Measurements from ENCODE around the gene SYT7. TPM values are rescaled to one million over a fixed set of nuclear protein-coding genes. Genes with fewer than 3 reads are reported as not detected.

The SYT7 gene
- total and polyA plus RNA-seq, 12 donors: 11.5 to 26.1 (median 18.7) TPM

GRCh38 chr11:61476371-61476770 is 104.5 kb downstream of the SYT7 start:
- Histone ChIP-seq H3K27ac (peak overlapping the region in 1 of 10 donors; percentile 28), H3K4me3 (no peak overlapping the region), H3K9me3 (peaks cover 0 to 9% (median 0%) of the 10 kb centered on the region in 11 donors), H3K36me3 (peaks cover 0 to 15% (median 0%) of the 10 kb centered on the region in 9 donors), H3K27me3 (no peaks in the 10 kb centered on the region), H3K4me1 (peaks cover 3 to 46% (median 22%) of the 10 kb centered on the region in 9 donors)
- DNase-seq (no peak), ATAC-seq (no peak)
- intact Hi-C loops (cut with DNase I): loop anchor here (2.0 to 10.0 kb wide), 11 partner anchors 36 to 256 kb away; partner anchors contain the start of gene SYT7 (in 1 of the 10)
- 89 to 90% methylated on average over 3 of the region's 3 CpGs for WGBS, 2 donors
- TF ChIP-seq CTCF (IDR thresholded peaks at IDR 0.05): no peak

GRCh38 chr11:61475433-61475832 is 105.4 kb downstream of the SYT7 start:
- Histone ChIP-seq H3K27me3 (no peaks in the 10 kb centered on the region), H3K36me3 (peaks cover 0 to 22% (median 0%) of the 10 kb centered on the region in 9 donors), H3K4me1 (peaks cover 3 to 37% (median 19%) of the 10 kb centered on the region in 9 donors), H3K4me3 (no peak overlapping the region), H3K27ac (no peak overlapping the region), H3K9me3 (peaks cover 0 to 9% (median 0%) of the 10 kb centered on the region in 11 donors)
- intact Hi-C loops (cut with DNase I): loop anchor here in 9 of 10 donors (5.0 to 10.0 kb wide), 8 partner anchors 37 to 257 kb away; partner anchors contain the start of gene SYT7 (in 1 of the 9)
- WGBS, 2 donors: 92 to 94% methylated on average over 1 of the region's 1 CpG
- ATAC-seq (no peak), DNase-seq (no peak)
- no peak for TF ChIP-seq CTCF (IDR thresholded peaks at IDR 0.05)

GRCh38 chr11:61474013-61474643 is 106.7 kb downstream of the SYT7 start:
- H3K4me3 ChIP-seq: no peak overlapping the region
- no peak for TF ChIP-seq CTCF (IDR thresholded peaks at IDR 0.05)
- peaks cover 0 to 33% (median 0%) of the 10 kb centered on the region in 9 donors for H3K36me3 ChIP-seq
- peaks cover 0 to 9% (median 0%) of the 10 kb centered on the region in 11 donors for H3K9me3 ChIP-seq
- peak overlapping the region in 3 of 10 donors; percentile 3 to 68 (median 17) for H3K27ac ChIP-seq
- intact Hi-C loops (cut with DNase I): loop anchor here in 4 of 10 donors (10.0 kb wide), 2 partner anchors 101 to 161 kb away; no protein-coding TSS in a partner anchor
- ATAC-seq: no peak
- 84 to 88% methylated on average over 6 of the region's 6 CpGs for WGBS, 2 donors
- no peaks in the 10 kb centered on the region for H3K27me3 ChIP-seq
- no peak for DNase-seq
- peaks cover 3 to 35% (median 19%) of the 10 kb centered on the region in 9 donors for H3K4me1 ChIP-seq

- 86 to 91% methylated on average over 3 of the region's 3 CpGs for WGBS, 2 donors
- intact Hi-C loops (cut with DNase I): loop anchor here in 4 of 10 donors (10.0 kb wide), 2 partner anchors 101 to 161 kb away; no protein-coding TSS in a partner anchor
- DNase-seq (no peak), ATAC-seq (no peak)
- Histone ChIP-seq H3K9me3 (peaks cover 0 to 9% (median 0%) of the 10 kb centered on the region in 11 donors), H3K4me3 (no peak overlapping the region), H3K4me1 (peaks cover 3 to 35% (median 19%) of the 10 kb centered on the region in 9 donors), H3K36me3 (peaks cover 0 to 39% (median 0%) of the 10 kb centered on the region in 9 donors), H3K27me3 (no peaks in the 10 kb centered on the region), H3K27ac (peak overlapping the region in 7 of 10 donors; percentile 3 to 85 (median 78))
- TF ChIP-seq CTCF (IDR thresholded peaks at IDR 0.05): no peak
These were observed 107.4 kb downstream of the SYT7 start for GRCh38 chr11:61473370-61474012.
